Uterus (tissue), 4 donors: Measurements from ENCODE around the gene PRKAR1B. TPM values are rescaled to one million over a fixed set of nuclear protein-coding genes. Genes with fewer than 3 reads are reported as not detected.

Experiments used
- DNase-seq, 2 donors: peaks; one replicate each; pipeline ENCODE4 v3.0.0-alpha.2; 2019 to 2020
- H3K27ac ChIP-seq, 2 donors: fragments of 200-600 bp; sonication (generic); 1 replicate in 1 of 2; 2 replicates in 1 of 2; pipeline ENCODE4 v1.5.1; 2016 to 2018
- H3K27me3 ChIP-seq, 2 donors: fragments of 200-600 bp; sonication (generic); one replicate each; pipeline ENCODE4 v1.5.1; 2018 to 2019; ENCODE audit warnings: control low read depth in 1 of 2
- H3K36me3 ChIP-seq, 2 donors: fragments of 200-600 bp; sonication (generic); one replicate each; pipeline ENCODE4 v1.5.1; 2019; ENCODE audit warnings: control low read depth in 1 of 2
- H3K4me1 ChIP-seq, 2 donors: fragments of 200-600 bp; sonication (generic); one replicate each; pipeline ENCODE4 v1.5.1; 2018 to 2019; ENCODE audit warnings: control low read depth in 1 of 2
- H3K4me3 ChIP-seq, 2 donors: fragments of 200-600 bp; sonication (generic); 1 replicate in 1 of 2; 2 replicates in 1 of 2; pipeline ENCODE4 v1.5.1; 2018 to 2019; ENCODE audit warnings: mild to moderate bottlenecking in 1 of 2
- H3K9me3 ChIP-seq, 2 donors: fragments of 200-600 bp; sonication (generic); one replicate each; pipeline ENCODE4 v1.5.1; 2019; ENCODE audit warnings: control low read depth in 1 of 2
- CTCF ChIP-seq, 4 experiments: fragments of 200-600 bp in 2 of 4; fragments of 450-650 bp in 2 of 4; sonication (generic) in 2 of 4; IDR thresholded peaks; one replicate each; pipeline ENCODE4 v1.5.1; 2016 to 2019; ENCODE audit warnings: antibody characterized with exemption in 4 of 4, mild to moderate bottlenecking in 2 of 4, moderate library complexity in 1 of 4
- POLR2A ChIP-seq, 2 donors: fragments of 450-650 bp; IDR thresholded peaks; one replicate each; pipeline ENCODE4 v1.6.1; 2016; ENCODE audit warnings: antibody characterized with exemption in 2 of 2, mild to moderate bottlenecking in 1 of 2, moderate library complexity in 1 of 2
- intact Hi-C: fragments of 100-400 bp; cut with DNase I; formaldehyde crosslinking; loops from one replicate; pipeline ENCODE4 v1.15.1; 2023; ENCODE audit warnings: low total_unique reads
- total RNA-seq, 4 donors: library from RNA; depleted of rRNA in 3 of 4; stranded (reverse); fragments of >200 nt in 3 of 4; gene quantifications; one replicate each; pipeline versions ENCODE4 v1.1.0 to v1.2.4, GENCODE V29; 2014 to 2023
- donor health status: DM: yes; HTN: yes; CAD: no.

Gene PRKAR1B
- total RNA-seq, 4 donors from 2014 or later, result 1.0 to 45.2 (median 28.7) TPM

- no peak for DNase-seq
- H3K9me3 ChIP-seq, result no peaks in the 10 kb centered on the region
- intact Hi-C loops, result loop anchor here (10.0 kb wide), 1 partner anchor 219 kb away; no protein-coding TSS in a partner anchor
- H3K4me3 ChIP-seq, result no peak overlapping the region
- no peak overlapping the region for H3K27ac ChIP-seq
- TF ChIP-seq CTCF (IDR thresholded peaks at IDR 0.05), result no peak
- no peaks in the 10 kb centered on the region for H3K36me3 ChIP-seq
- no peaks in the 10 kb centered on the region for H3K27me3 ChIP-seq
- H3K4me1 ChIP-seq, result peaks cover 0 to 15% of the 10 kb centered on the region in 2 donors
Measured at GRCh38 chr7:723541-723940, 3.5 kb downstream of the PRKAR1B start.

- intact Hi-C loops, result loop anchor here (10.0 kb wide), 1 partner anchor 217 kb away; no protein-coding TSS in a partner anchor
- no peak overlapping the region for H3K27ac ChIP-seq
- no peak for DNase-seq
- no peak overlapping the region for H3K4me3 ChIP-seq
- TF ChIP-seq POLR2A (IDR thresholded peaks at IDR 0.05) (no peak), CTCF (IDR thresholded peaks at IDR 0.05) (no peak)
- no peaks in the 10 kb centered on the region for H3K9me3 ChIP-seq
- H3K4me1 ChIP-seq, result no peaks in the 10 kb centered on the region
- H3K36me3 ChIP-seq, result no peaks in the 10 kb centered on the region
- no peaks in the 10 kb centered on the region for H3K27me3 ChIP-seq
Measured at GRCh38 chr7:721619-722248, 5.3 kb downstream of the PRKAR1B start.

GRCh38 chr7:716636-717035 lies 10.4 kb downstream of the PRKAR1B start:
- no peak for TF ChIP-seq CTCF (IDR thresholded peaks at IDR 0.05)
- TF ChIP-seq POLR2A (IDR thresholded peaks at IDR 0.05), result no peak
- Histone ChIP-seq H3K4me3 (no peak overlapping the region), H3K36me3 (no peaks in the 10 kb centered on the region), H3K9me3 (no peaks in the 10 kb centered on the region), H3K27ac (no peak overlapping the region), H3K27me3 (no peaks in the 10 kb centered on the region), H3K4me1 (no peaks in the 10 kb centered on the region)
- no peak for DNase-seq
- intact Hi-C loops, result no loop called here

- intact Hi-C loops, result no loop called here
- Histone ChIP-seq H3K9me3 (no peaks in the 10 kb centered on the region), H3K36me3 (no peaks in the 10 kb centered on the region), H3K4me3 (no peak overlapping the region), H3K4me1 (no peaks in the 10 kb centered on the region), H3K27ac (no peak overlapping the region), H3K27me3 (no peaks in the 10 kb centered on the region)
- no peak for DNase-seq
- TF ChIP-seq CTCF (IDR thresholded peaks at IDR 0.05) (no peak), POLR2A (IDR thresholded peaks at IDR 0.05) (no peak)
Measured at GRCh38 chr7:716222-716621, 10.9 kb downstream of the PRKAR1B start.

GRCh38 chr7:714251-714671 lies 12.8 kb downstream of the PRKAR1B start:
- DNase-seq, result no peak
- intact Hi-C loops, result no loop called here
- no peak for TF ChIP-seq CTCF (IDR thresholded peaks at IDR 0.05)
- no peak for TF ChIP-seq POLR2A (IDR thresholded peaks at IDR 0.05)
- Histone ChIP-seq H3K9me3 (no peaks in the 10 kb centered on the region), H3K27me3 (no peaks in the 10 kb centered on the region), H3K4me1 (no peaks in the 10 kb centered on the region), H3K36me3 (no peaks in the 10 kb centered on the region), H3K27ac (no peak overlapping the region), H3K4me3 (no peak overlapping the region)
